GM19397 (cell line): ENCODE measurements around the gene KCNMA1.

ENCODE experiments used
- ATAC-seq: cut with Tn5 transposase; IDR thresholded peaks from one replicate; pipeline ENCODE4 v1.9.1; 2021; ENCODE audit warnings: mild to moderate bottlenecking, moderate library complexity; ENCODE audit not compliant: unreplicated experiment

Gene KCNMA1

GRCh38 chr10:76944640-76945039 is 693.0 kb downstream of the KCNMA1 start:
- no peak for ATAC-seq

DNA sequence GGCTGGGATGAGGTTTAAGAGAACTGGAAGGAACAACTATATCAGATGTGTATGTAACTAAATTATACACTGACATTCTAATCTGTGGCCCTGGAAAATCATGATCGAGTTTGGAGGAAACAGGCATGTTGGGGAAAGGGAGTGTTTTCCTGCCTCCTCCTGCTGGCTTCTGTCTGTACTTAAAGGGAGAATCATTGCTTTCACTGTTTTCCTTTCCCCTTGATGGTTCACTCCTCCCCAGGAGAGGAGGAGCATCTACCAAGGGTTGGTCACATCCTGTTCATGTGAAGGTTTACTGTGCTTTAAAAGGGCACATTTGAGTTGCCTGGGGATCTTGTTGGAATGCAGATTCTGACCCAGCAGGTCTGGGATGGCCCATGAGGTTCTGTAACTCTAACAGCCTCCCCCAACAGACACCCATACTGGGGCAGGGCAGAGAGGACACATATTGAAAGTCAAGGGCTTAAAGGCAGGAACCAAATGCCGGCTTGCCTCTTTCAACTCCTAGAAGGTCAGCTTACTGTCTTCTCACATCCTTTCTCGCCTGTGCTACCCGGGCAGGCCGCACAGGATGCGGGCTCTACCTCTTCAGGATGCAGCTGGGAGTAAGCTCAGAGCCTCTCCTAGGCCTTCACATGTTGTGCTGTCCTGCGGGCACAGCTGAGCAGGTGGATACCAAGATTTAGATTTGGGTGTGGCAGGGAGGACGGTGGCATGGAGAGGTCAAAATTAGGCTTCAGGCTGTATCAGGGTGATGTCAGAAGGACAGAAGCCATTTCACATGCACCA is 694.8 kb downstream of the KCNMA1 start:
- ATAC-seq, result no peak

- ATAC-seq, result no peak
These were observed 697.6 kb downstream of the KCNMA1 start for GRCh38 chr10:76939933-76940468.

DNA sequence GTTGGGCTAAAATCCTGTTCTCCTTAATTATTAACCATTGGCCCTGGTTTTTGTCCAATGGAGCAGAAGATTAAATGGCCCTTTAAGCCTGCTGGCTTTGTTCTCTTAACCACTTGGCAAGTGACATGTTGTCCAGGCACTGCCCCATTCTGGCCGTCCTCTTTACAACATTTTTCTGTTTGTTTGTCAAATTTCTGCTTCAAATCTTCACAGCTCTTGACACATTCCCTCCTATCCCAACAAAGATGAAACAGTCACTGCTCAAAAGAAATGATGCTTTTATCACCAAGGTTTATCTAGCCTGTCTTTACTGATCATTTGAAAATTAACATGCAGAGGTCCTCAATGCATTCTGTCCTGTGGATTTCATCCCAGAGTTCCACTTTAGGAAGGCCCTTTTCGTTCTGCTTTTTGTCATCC is 700.4 kb downstream of the KCNMA1 start:
- ATAC-seq, result no peak

GRCh38 chr10:76935941-76936613 is 701.5 kb downstream of the KCNMA1 start:
- ATAC-seq, result no peak

DNA sequence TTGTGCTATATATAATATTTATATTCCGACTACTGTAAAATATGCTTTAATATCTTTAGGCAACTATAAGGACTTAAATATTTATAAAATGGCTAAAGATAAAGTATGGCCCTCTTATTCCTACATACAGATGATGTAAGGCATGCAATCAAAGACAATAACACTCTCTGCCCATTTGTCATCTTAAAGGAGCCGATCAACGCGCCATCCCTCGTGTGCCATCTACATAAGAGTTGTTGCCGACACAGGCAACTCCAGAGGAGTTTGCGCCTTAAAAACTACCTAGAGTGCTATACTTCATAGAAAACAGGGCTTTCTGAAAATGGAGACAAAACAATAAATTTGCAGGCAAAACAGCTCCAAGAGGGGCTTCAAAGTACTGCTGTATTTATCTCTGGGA is 709.0 kb downstream of the KCNMA1 start:
- ATAC-seq, result no peak

GRCh38 chr10:76925636-76926405 is 711.8 kb downstream of the KCNMA1 start:
- ATAC-seq, result no peak

DNA sequence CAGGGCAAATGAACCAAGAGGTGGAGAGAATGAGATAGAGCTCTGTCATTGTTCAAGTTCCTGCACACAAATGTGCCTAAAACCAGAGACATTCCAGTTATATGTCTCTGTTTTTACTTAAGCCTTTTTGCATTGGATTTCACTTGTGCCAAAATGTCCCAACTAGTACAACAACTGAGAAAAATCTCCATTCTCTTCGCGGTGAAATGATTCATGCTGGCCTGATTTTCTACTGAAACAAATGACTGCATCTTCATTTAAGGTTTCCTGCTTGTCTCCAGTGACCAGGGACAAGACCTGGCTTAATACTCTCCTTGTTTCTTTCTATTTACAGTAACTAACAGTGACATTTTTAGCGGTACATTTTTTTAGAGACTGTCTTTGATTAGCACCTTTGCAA is 714.9 kb downstream of the KCNMA1 start:
- no peak for ATAC-seq

GRCh38 chr10:76921383-76922010 is 716.1 kb downstream of the KCNMA1 start:
- no peak for ATAC-seq

DNA sequence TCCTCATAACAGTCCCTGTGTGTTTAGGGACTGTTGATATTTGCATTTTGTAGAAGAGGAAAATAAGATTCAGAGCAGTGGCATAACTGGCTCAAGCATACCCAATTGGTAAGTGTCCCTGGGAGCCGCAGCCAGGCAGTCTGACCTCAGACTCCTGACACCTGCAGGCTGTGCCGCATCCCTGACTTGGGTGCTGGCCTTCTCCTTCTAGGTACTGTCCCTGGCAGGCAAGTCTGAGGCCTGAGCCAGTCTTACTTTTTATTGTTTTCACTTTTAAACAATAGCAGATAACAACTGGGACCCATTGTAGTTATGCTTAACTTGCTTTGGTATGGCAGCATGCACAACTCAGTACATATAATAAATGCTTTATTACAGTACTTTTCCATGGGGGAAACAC is 717.0 kb downstream of the KCNMA1 start:
- ATAC-seq, result no peak

DNA sequence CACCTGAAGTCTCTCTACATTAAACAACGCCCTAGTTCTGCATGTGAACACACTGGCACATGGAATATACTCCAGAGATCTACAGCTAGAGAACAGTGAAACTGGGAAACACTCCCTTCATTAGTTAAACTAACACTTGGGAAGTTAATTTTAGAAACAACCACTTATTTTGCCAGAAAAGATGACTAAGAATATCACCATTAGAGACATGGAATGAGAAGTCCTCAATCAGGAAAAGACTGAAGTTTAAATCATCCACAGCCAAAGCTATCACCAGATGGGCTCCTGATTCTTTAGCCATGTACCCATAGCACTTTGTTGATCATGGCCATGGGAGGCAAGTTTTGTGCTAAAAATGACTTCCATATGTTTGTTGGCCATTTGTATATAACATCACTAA is 719.5 kb downstream of the KCNMA1 start:
- ATAC-seq, result no peak

- ATAC-seq, result no peak
These were observed 720.5 kb downstream of the KCNMA1 start for GRCh38 chr10:76917071-76917470.

- ATAC-seq, result no peak
These were observed 721.1 kb downstream of the KCNMA1 start for GRCh38 chr10:76916536-76916935.

GRCh38 chr10:76915316-76915715 is 722.3 kb downstream of the KCNMA1 start:
- no peak for ATAC-seq

- no peak for ATAC-seq
These were observed 726.4 kb downstream of the KCNMA1 start for GRCh38 chr10:76911184-76911583.

DNA sequence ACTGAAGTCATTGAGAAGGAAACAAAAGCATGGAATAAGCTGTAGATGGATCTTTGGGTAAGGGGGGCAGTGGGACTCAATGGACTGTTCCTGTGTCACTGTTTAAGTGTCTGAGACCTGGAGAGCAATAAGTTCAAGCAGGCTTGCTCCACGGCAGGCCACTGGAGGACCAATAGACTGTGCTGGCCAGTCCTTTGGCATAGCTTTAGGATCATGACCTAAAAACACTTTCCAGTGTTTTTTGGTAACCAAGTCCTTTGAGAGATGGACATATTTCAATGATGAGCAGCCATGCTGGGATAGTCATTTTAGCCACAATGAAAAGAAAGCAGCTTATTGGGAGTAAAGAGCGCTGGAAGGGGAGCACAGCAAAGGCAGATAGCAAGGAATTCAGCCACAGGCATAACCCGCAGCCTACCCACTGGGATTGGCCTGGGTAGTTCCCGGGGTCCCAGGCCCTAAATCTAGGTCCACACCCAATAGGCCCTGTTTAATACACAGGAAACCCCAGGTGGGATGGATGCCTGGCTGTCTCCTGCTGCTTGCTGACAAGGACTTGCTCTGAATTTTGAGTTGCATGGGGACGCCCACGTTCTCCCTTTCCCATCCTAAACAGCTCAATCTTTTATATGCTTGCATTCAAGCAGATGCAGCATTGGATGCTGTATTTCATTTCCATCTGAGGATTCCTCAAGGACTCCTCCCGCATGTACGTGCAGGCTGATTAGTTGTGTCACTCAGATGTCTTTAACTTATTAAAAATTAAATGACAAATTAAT is 727.2 kb downstream of the KCNMA1 start:
- no peak for ATAC-seq

DNA sequence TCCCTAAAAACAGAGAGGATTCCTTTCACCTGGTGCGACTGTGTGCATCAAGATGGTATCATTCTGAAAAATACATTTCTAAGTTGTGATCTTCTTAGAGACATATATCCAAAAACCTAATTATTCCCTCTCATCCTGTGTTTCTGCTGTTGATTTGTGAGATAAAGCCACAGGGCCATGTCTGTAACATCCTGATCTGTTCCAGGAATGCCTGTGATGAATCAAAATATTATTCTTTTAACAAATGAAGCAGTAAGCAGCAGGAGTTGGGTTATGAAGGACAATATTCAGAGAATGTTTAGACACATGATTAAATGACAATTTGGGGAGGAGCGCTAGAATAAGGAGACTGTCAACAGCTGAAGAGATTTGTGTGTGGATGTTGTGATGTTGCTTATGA is 731.4 kb downstream of the KCNMA1 start:
- no peak for ATAC-seq

GRCh38 chr10:76905251-76905650 is 732.4 kb downstream of the KCNMA1 start:
- ATAC-seq, result no peak

- ATAC-seq, result no peak
These were observed 734.1 kb downstream of the KCNMA1 start for GRCh38 chr10:76903387-76903945.

DNA sequence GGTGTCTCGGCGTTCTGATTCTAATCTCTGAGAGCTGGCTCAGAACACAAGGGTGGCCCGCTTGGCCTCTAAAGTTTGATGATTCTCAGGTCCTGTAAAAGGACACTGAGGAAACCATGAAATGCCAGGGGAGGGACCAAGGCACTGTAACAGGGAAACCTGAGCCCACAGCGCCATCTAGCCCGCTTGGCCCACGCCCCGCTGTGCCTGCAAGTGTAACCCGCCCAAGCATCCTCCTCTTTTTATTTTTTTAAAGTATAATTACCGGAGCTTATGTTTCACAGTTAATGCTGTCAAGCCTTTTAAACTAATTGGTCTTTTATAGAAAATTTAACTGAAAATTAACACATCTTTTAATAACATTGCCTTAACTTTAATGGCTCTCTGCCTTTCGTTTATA is 734.7 kb downstream of the KCNMA1 start:
- no peak for ATAC-seq
